ENCODE data around the gene SP140L. TPM values are rescaled to one million over a fixed set of nuclear protein-coding genes. Genes with fewer than 3 reads are reported as not detected.
"Not testable (repeated sequence)": the region's sequence is repeated elsewhere in the genome, so short reads cannot be mapped to it uniquely, and the experiment has no call there.

Gene SP140L
- total and polyA plus RNA-seq, 2 of the 8 experiments (the other 6 are each of a cell fraction or from before 2014, with no cell fraction given): 0.36 to 1.5 TPM

DNA sequence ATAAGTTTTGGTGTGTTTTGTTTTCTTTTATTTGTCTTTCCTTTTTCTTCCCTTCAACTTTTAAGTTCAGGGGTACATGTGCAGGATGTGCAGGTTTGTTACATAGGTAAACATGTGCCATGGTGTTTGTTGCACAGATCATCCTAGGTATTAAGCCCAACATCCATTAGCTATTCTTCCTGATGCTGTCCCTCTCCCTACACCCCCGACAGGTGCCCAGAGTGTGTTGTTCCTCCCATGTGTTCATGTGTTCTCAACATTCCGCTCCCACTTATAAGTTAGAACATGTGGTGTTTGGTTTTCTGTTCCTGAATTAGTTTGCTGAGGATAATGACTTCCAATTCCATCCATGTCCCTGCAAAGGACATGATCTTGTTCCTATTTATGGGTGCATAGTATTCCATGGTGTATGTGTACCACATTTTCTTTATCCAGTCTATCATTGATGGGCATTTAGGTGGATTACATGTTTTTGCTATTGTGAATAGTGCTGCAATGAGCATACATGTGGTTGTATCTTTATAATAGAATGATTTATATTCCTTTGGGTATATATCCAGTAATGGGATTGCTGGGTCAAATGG, 16.1 kb downstream of the SP140L start:
- H3K4me2 ChIP-seq (ENCODE audit: insufficient read depth in 1 of 2, low read depth in 2 of 2, low read length in 2 of 2); H2BK120ac ChIP-seq (replicated peaks; ENCODE audit: low read depth, low read length); H2BK20ac ChIP-seq (ENCODE audit: low read length); H3K4me3 ChIP-seq (ENCODE audit: extremely low read depth in 1 of 4, insufficient read depth in 2 of 4, low read depth in 3 of 4, low read length in 4 of 4); H3K23ac ChIP-seq (ENCODE audit: insufficient read length); H2BK5ac ChIP-seq (ENCODE audit: low read depth, low read length); H2BK15ac ChIP-seq (ENCODE audit: low read length); H2AK5ac ChIP-seq (ENCODE audit: low read depth, low read length); H3K27me3 ChIP-seq (replicated peaks in 1 of 4; ENCODE audit: control insufficient read depth in 3 of 4, extremely low read depth in 1 of 4, insufficient read depth in 3 of 4, low read length in 3 of 4); H3K36me3 ChIP-seq (ENCODE audit: control insufficient read depth in 2 of 4, insufficient read depth in 4 of 4, low read length in 3 of 4); DNase-seq (ENCODE audit: low read depth in 1 of 2, low spot score in 2 of 2); H3K79me2 ChIP-seq (ENCODE audit: control insufficient read depth in 1 of 2, insufficient read depth in 2 of 2, low read length in 2 of 2); FAIRE-seq; H4K20me1 ChIP-seq (replicated peaks in 1 of 2; ENCODE audit: control insufficient read depth in 1 of 2, insufficient read depth in 2 of 2, low read length in 2 of 2); H3K79me1 ChIP-seq (ENCODE audit: low read depth, low read length); H3K14ac ChIP-seq (ENCODE audit: insufficient read length); H3K4me1 ChIP-seq (replicated peaks in 1 of 4; ENCODE audit: control insufficient read depth in 3 of 4, insufficient read depth in 4 of 4, low read length in 3 of 4); H3K9ac ChIP-seq (replicated peaks in 1 of 4; ENCODE audit: extremely low read depth in 1 of 4, low read depth in 3 of 4, low read length in 3 of 4); H3K23me2 ChIP-seq (ENCODE audit: low read depth, low read length); H4K8ac ChIP-seq (ENCODE audit: extremely low read depth, insufficient read depth, low read length); H2BK12ac ChIP-seq (ENCODE audit: low read depth, low read length); H3K18ac ChIP-seq (ENCODE audit: extremely low read depth, low read length); H3K56ac ChIP-seq (replicated peaks; ENCODE audit: insufficient read length, low read depth, low read length); H3K27ac ChIP-seq (ENCODE audit: low read depth, low read length); H2AFZ ChIP-seq (ENCODE audit: low read length); H4K5ac ChIP-seq (ENCODE audit: insufficient read length, low read depth, low read length); H3K4ac ChIP-seq (replicated peaks; ENCODE audit: insufficient read length, low read depth, low read length); H4K91ac ChIP-seq (replicated peaks; ENCODE audit: insufficient read length, low read length); CTCF ChIA-PET (ENCODE audit: partially characterized antibody); H3K9me3 ChIP-seq (ENCODE audit: insufficient read depth in 2 of 2, low read depth in 1 of 2, low read length in 1 of 2): not testable (repeated sequence)
- 100% methylated on average over 2 of the region's 2 CpGs; no CpG with 5 or more reads in 1 of the 2 experiments for WGBS, 2 experiments (ENCODE audit: extremely low coverage in 1 of 2, insufficient coverage in 1 of 2, insufficient read length in 1 of 2, insufficient replicate concordance in 2 of 2, low coverage in 1 of 2, low lambda C conversion rate in 2 of 2, missing lambda C conversion rate in 1 of 2)
- POLR2A ChIA-PET (ENCODE audit: partially characterized antibody): interaction anchor here (1.2 kb wide), 1 partner anchor 8 kb away, joined by 3 read pairs; no protein-coding TSS in a partner anchor

Data from H1 (cell line).